A549 (cell line): ENCODE measurements around the gene NLK. TPM values are rescaled to one million over a fixed set of nuclear protein-coding genes. Genes with fewer than 3 reads are reported as not detected.
A peak's percentile ranks its signal among the peaks of the same experiment; 100 is the strongest.

Experiments
- ATAC-seq, 2 experiments: fragments of 200-7000 bp in 1 of 2; fragments of >200 bp in 1 of 2; cut with Nextera tagmentation in 1 of 2; cut with Tn5 transposase in 1 of 2; 3 replicates each; pipeline versions ENCODE4 v1.8.0 to v1.9.1; 2018 to 2020; ENCODE audit warnings: mild to moderate bottlenecking in 1 of 2, moderate library complexity in 1 of 2
- CTCF ChIA-PET: fragments of 300-600 bp; sonication (Branson Sonifier 250); formaldehyde crosslinking; extraction: SDS; loops from one replicate; lab custom pipeline; 2021; ENCODE audit warnings: antibody characterized with exemption, inconsistent platforms; lab: Yijun Ruan, JAX
- POLR2A ChIA-PET: fragments of 350-600 bp; formaldehyde crosslinking; extraction: SDS; loops from one replicate; lab custom pipeline; 2021; ENCODE audit warnings: antibody characterized with exemption, inconsistent platforms; lab: Yijun Ruan, JAX
- DNase-seq, 2 experiments: peaks; one replicate each; pipeline versions ENCODE4 v3.0.0 to v3.0.0-alpha.2; 2011 to 2016; ENCODE audit warnings: low read depth in 1 of 2, low spot score in 1 of 2
- FAIRE-seq: peaks from 2 replicates; lab custom pipeline; 2011; peaks lifted over from hg19 to GRCh38; lab: Jason Lieb, UNC
- H3K27ac ChIP-seq, 2 experiments: fragments of >200 bp; sonication (Bioruptor Twin); formaldehyde crosslinking; 3 replicates each; pipeline ENCODE4 v1.5.1; 2016 to 2017
- H3K4me1 ChIP-seq: fragments of >200 bp; sonication (Bioruptor Twin); formaldehyde crosslinking; 3 replicates; pipeline ENCODE4 v1.6.1; 2016
- H3K4me2 ChIP-seq: fragments of >200 bp; sonication (Bioruptor Twin); formaldehyde crosslinking; 3 replicates; pipeline ENCODE4 v1.6.1; 2016
- H3K4me3 ChIP-seq: fragments of >200 bp; sonication (Bioruptor Twin); formaldehyde crosslinking; 3 replicates; pipeline ENCODE4 v1.5.1; 2016
- H3K9me3 ChIP-seq: fragments of >200 bp; sonication (Bioruptor Twin); formaldehyde crosslinking; 3 replicates; pipeline ENCODE4 v1.6.1; 2016
- BCL3 ChIP-seq: fragments of >200 bp; sonication (Bioruptor Twin); formaldehyde crosslinking; IDR thresholded peaks from 3 replicates; pipeline ENCODE4 v1.6.1; 2016
- CBX2 ChIP-seq: fragments of 200-600 bp; sonication (generic); IDR thresholded peaks from 2 replicates; pipeline ENCODE4 v1.6.1; 2016; ENCODE audit warnings: low read depth, mild to moderate bottlenecking, borderline replicate concordance
- CBX8 ChIP-seq: fragments of 200-600 bp; sonication (generic); IDR thresholded peaks from 2 replicates; pipeline ENCODE4 v1.6.1; 2016
- CEBPB ChIP-seq, 2 experiments: fragments of >200 bp in 1 of 2; sonication (Bioruptor Twin) in 1 of 2; formaldehyde crosslinking in 1 of 2; IDR thresholded peaks; 2 replicates each; pipeline ENCODE4 v1.6.1; 2012 to 2016
- EHF ChIP-seq: fragments of 250-450 bp; sonication (Bioruptor Pico); IDR thresholded peaks from 2 replicates; pipeline ENCODE4 v1.5.0; 2020; ENCODE audit warnings: mild to moderate bottlenecking
- EP300 ChIP-seq, 2 experiments: fragments of >200 bp; sonication (Bioruptor Twin); formaldehyde crosslinking; IDR thresholded peaks; 2 replicates in 1 of 2; 3 replicates in 1 of 2; pipeline ENCODE4 v1.6.1; 2016 to 2017
- ESRRA ChIP-seq: fragments of 150-350 bp; IDR thresholded peaks from 2 replicates; pipeline ENCODE4 v1.6.1; 2014; ENCODE audit warnings: mild to moderate bottlenecking, low read length, borderline replicate concordance
- FOSB ChIP-seq: fragments of 250-450 bp; sonication (Bioruptor Pico); IDR thresholded peaks from 2 replicates; pipeline ENCODE4 v1.5.0; 2020; ENCODE audit warnings: mild to moderate bottlenecking, moderate library complexity
- FOSL2 ChIP-seq, 2 experiments: fragments of 450-650 bp in 1 of 2; fragments of >200 bp in 1 of 2; sonication (Bioruptor Twin) in 1 of 2; formaldehyde crosslinking; IDR thresholded peaks; 2 replicates each; pipeline versions ENCODE4 v1.5.0 to v1.6.1; 2016 to 2020; ENCODE audit warnings: mild to moderate bottlenecking in 1 of 2, moderate library complexity in 1 of 2
- HOXA7 ChIP-seq: fragments of 250-450 bp; sonication (Bioruptor Pico); IDR thresholded peaks from 2 replicates; pipeline ENCODE4 v1.5.0; 2020; ENCODE audit warnings: mild to moderate bottlenecking, moderate library complexity
- HOXB13 ChIP-seq: fragments of 250-450 bp; sonication (Bioruptor Pico); IDR thresholded peaks from 2 replicates; pipeline ENCODE4 v1.5.0; 2020; ENCODE audit warnings: low read depth, mild to moderate bottlenecking, moderate library complexity
- HOXB5 ChIP-seq: fragments of 250-450 bp; sonication (Bioruptor Pico); IDR thresholded peaks from 2 replicates; pipeline ENCODE4 v1.5.0; 2020; ENCODE audit warnings: mild to moderate bottlenecking, moderate library complexity
- JUNB ChIP-seq: fragments of >200 bp; sonication (Bioruptor Twin); formaldehyde crosslinking; IDR thresholded peaks from 2 replicates; pipeline ENCODE4 v1.6.1; 2016
- KDM1A ChIP-seq: fragments of 200-600 bp; sonication (generic); IDR thresholded peaks from 2 replicates; pipeline ENCODE4 v1.6.1; 2016; ENCODE audit warnings: low read depth, mild to moderate bottlenecking
- MAFK ChIP-seq: fragments of 450-650 bp; IDR thresholded peaks from 2 replicates; pipeline ENCODE4 v1.6.1; 2014; ENCODE audit not compliant: partially characterized antibody
- PHF8 ChIP-seq: fragments of 200-600 bp; sonication (generic); IDR thresholded peaks from 2 replicates; pipeline ENCODE4 v1.6.1; 2016; ENCODE audit warnings: low read depth, mild to moderate bottlenecking, antibody characterized with exemption, moderate library complexity, borderline replicate concordance
- RAD21 ChIP-seq, 2 experiments: fragments of >200 bp in 1 of 2; sonication (Bioruptor Twin) in 1 of 2; formaldehyde crosslinking in 1 of 2; IDR thresholded peaks in 1 of 2; conservative IDR thresholded peaks in 1 of 2; 2 replicates in 1 of 2; 3 replicates in 1 of 2; pipeline ENCODE4 v1.6.1; 2012 to 2018; ENCODE audit warnings: inconsistent platforms in 1 of 2
- RCOR1 ChIP-seq: fragments of 150-350 bp; IDR thresholded peaks from 2 replicates; pipeline ENCODE4 v1.6.1; 2014; ENCODE audit warnings: antibody characterized with exemption, low read length, low read depth
- RFX5 ChIP-seq: fragments of 450-650 bp; IDR thresholded peaks from 2 replicates; pipeline ENCODE4 v1.7.1; 2014; ENCODE audit warnings: antibody characterized with exemption, mild to moderate bottlenecking, moderate library complexity
- RNF2 ChIP-seq: fragments of 200-600 bp; sonication (generic); IDR thresholded peaks from 2 replicates; pipeline ENCODE4 v1.6.1; 2016; ENCODE audit warnings: low read depth, mild to moderate bottlenecking, antibody characterized with exemption, moderate library complexity, borderline replicate concordance
- TP53 ChIP-seq: fragments of 250-450 bp; sonication (Bioruptor Pico); IDR thresholded peaks from 2 replicates; pipeline ENCODE4 v1.5.0; 2021; ENCODE audit warnings: mild to moderate bottlenecking, moderate library complexity
- whole genome bisulfite sequencing: methylation state at CpG from one replicate; pipeline ENCODE4 v1.1.6; 2017; ENCODE audit errors: missing lambda C conversion rate; 5-methylcytosine and 5-hydroxymethylcytosine counted together
- polyA plus RNA-seq, 4 experiments: library from polyadenylated mRNA; depleted of rRNA in 3 of 4; stranded (reverse); fragments of >200 nt; fragmentation: RNase III in 1 of 4; extraction: RNeasy Plus Mini Kit Qiagen cat#74134 plus additional on column Dnase treatment in 1 of 4; gene quantifications; 2 replicates in 3 of 4; 3 replicates in 1 of 4; pipeline ENCODE4 v1.2.3, GENCODE V29; 2011 to 2017
- TF ChIP-seq, protein P1 (sequence below): IDR thresholded peaks from 2 replicates; pipeline ENCODE4 v1.6.1; 2012

Gene NLK
- polyA plus RNA-seq, 2 of the 4 experiments (the other 2 are of a cell fraction), result 11.8 to 26.5 TPM

DNA sequence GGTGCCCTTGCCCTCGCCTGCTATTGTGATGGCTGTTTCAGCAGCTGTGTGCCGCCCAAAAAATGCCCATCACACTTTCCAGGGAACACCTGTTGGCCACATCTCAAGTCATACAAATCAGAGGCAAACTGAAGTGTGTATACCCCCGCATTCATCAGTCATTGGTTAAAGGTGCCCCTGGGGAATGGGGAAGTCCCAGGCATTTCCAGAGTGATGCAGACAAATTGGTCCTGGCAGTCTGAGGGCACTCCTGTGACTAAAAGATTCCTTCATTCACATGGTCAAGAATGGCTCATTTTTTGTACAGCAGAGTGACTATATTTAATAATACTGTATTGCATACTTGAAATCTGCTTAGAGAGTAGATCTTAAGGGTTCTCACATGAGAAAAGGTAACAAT is 173.6 kb downstream of the NLK start:
- H3K4me2 ChIP-seq, result no peak overlapping the region
- H3K4me1 ChIP-seq, result no peaks in the 10 kb centered on the region
- H3K9me3 ChIP-seq, result peaks cover 8% of the 10 kb centered on the region
- no peak for ATAC-seq
- POLR2A ChIA-PET, result no interaction called here
- 72% methylated on average over 3 of the region's 3 CpGs for WGBS
- FAIRE-seq, result no peak
- CTCF ChIA-PET, result interaction anchor here (0.7 to 2.3 kb wide), 4 partner anchors 14 to 106 kb away, joined by 3 to 6 read pairs (median 3); no protein-coding TSS in a partner anchor
- no peak for DNase-seq
- TF ChIP-seq EHF (CRISPR knock-in tag), result no peak
- TF ChIP-seq, protein P1, sequence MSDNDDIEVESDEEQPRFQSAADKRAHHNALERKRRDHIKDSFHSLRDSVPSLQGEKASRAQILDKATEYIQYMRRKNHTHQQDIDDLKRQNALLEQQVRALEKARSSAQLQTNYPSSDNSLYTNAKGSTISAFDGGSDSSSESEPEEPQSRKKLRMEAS, result no peak
- TF ChIP-seq FOSB, result no peak
- no peak for TF ChIP-seq RNF2
- TF ChIP-seq RCOR1, result no peak
- TF ChIP-seq HOXA7, result no peak
- TF ChIP-seq KDM1A, result no peak
- no peak for TF ChIP-seq HOXB13 (CRISPR knock-in tag)
- no peak for TF ChIP-seq TP53 (CRISPR knock-in tag)
- no peak for TF ChIP-seq HOXB5 (CRISPR knock-in tag)
- no peak for TF ChIP-seq JUNB
- no peak for TF ChIP-seq CEBPB (IDR thresholded peaks at IDR 0.05)
- TF ChIP-seq RAD21 (conservative IDR thresholded peaks at IDR 0.05 in 1 of 2, IDR thresholded peaks at IDR 0.05 in 1 of 2), result no peak
- no peak for TF ChIP-seq CBX2
- no peak for TF ChIP-seq RFX5
- TF ChIP-seq BCL3, result no peak
- no peak for TF ChIP-seq PHF8
- TF ChIP-seq MAFK, result no peak
- no peak for TF ChIP-seq CBX8
- no peak for TF ChIP-seq ESRRA
- no peak overlapping the region for H3K4me3 ChIP-seq
- H3K27ac ChIP-seq, result no peak overlapping the region

DNA sequence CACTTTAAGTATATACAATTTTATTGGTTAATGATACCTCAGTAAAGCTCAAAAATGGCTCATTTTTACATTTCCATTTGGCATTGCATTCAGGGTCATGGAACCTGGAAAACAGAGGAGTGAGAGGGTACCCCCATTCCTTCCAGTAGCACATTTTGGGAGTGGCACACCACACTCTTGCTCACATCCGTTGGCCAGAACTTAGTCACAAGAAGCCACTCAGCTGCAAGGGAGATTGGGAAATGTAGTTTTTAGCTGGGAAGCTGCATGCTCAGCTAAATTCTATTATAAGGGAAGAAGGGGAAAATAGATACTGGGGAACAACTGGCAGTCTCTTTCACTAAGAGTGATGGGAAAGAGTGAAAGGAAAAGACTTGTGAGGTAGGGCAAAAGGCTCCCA is 174.1 kb downstream of the NLK start:
- Histone ChIP-seq H3K4me1 (no peaks in the 10 kb centered on the region), H3K9me3 (peaks cover 3% of the 10 kb centered on the region), H3K27ac (no peak overlapping the region), H3K4me3 (no peak overlapping the region), H3K4me2 (no peak overlapping the region)
- CTCF ChIA-PET, result interaction anchor here (0.6 to 2.3 kb wide), 5 partner anchors 10 to 601 kb away, joined by 3 to 6 read pairs (median 3); no protein-coding TSS in a partner anchor
- peak in 1 of 2 experiments; percentile 27 for DNase-seq
- POLR2A ChIA-PET, result interaction anchor here (1.0 kb wide), 1 partner anchor 11 kb away, joined by 5 read pairs; no protein-coding TSS in a partner anchor
- no peak for FAIRE-seq
- TF ChIP-seq MAFK, result peak; percentile 83
- no peak for TF ChIP-seq EP300 (IDR thresholded peaks at IDR 0.05)
- 19% methylated on average over 1 of the region's 1 CpG for WGBS
- ATAC-seq, result peak; percentile 64 to 81; a peak in 4 of 6 replicates

- FAIRE-seq, result no peak
- no peak for TF ChIP-seq FOSL2 (IDR thresholded peaks at IDR 0.05)
- peak; percentile 21; the same call in 1 of the 2 replicates for TF ChIP-seq FOSL2 (CRISPR knock-in tag; IDR thresholded peaks at IDR 0.05)
- TF ChIP-seq ESRRA, result no peak
- CTCF ChIA-PET, result interaction anchor here (0.9 to 1.9 kb wide), 3 partner anchors 12 to 32 kb away, joined by 4 to 10 read pairs (median 8); no protein-coding TSS in a partner anchor
- no peak for DNase-seq
- POLR2A ChIA-PET, result no interaction called here
- Histone ChIP-seq H3K4me1 (0 out of 3 replicates have a peak, but pooled peaks cover 3% of the 10 kb centered on the region), H3K27ac (no peak overlapping the region), H3K9me3 (no peaks in the 10 kb centered on the region), H3K4me2 (no peak overlapping the region), H3K4me3 (no peak overlapping the region)
- WGBS, result 82% methylated on average over 7 of the region's 7 CpGs
- no peak for ATAC-seq
Measured at GRCh38 chr17:28219771-28220170, 177.3 kb downstream of the NLK start.
